Hematopoietic multipotent progenitor cell treated with erythropoietin and hydrocortisone succinate and interleukin-3 and kit ligand, for 6 days (in vitro differentiated cells): Measurements from ENCODE around the gene SPSB1.
A peak's percentile ranks its signal among the peaks of the same experiment; 100 is the strongest.

Experiments
- DNase-seq: peaks from one replicate; pipeline ENCODE4 v3.0.0-alpha.2; 2015

The SPSB1 gene

DNA sequence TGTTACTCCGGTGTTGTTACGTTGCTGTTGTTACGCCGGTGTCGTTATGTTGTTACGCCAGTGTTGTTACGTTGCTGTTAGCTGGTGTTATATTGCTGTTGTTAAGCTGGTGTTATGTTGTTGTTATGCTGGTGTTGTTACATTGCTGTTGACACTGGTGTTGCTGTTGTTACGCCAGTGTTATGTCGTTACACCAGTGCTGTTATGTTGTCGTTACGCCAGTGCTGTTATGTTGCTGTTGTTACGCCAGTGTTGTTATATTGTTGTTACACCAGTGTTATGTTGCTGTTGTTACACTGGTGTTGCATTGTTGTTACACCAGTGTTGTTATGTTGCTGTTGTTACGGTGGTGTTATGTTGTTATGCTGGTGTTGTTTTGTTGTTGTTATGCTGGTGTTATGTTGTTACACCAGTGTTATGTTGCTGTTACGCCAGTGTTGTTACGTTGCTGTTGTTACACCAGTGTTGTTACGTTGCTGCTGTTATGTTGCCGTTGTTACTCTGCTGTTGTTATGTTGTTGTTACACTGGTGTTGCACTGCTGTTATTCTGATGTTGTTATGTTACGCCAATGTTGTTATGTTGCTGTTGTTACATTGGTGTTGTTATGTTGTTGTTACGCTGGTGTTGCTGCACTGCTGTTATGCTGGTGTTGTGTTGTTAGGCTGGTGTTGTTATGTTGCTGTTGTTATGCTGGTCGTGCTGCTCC lies 32.5 kb upstream of the SPSB1 start:
- DNase-seq: no peak

DNA sequence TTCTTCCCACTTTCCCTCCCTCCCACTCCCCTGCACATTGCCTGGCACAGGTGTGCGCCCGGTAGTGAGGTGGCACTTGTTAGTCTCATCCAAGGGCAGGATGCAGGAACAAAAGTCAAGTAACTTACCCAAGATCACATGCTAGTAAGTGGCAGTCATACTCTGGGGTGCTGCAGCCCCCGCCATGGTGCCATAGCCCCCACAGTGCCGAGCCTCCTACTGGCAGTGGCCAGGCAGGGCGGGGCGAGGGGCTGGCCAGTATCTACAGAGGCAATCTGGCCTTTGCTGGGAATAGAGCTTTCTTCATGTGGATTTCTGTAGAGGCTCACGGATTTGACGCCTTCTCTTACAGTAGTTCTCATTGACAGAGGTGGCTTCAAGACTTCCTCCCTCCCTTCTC lies 31.2 kb upstream of the SPSB1 start:
- DNase-seq: no peak

DNA sequence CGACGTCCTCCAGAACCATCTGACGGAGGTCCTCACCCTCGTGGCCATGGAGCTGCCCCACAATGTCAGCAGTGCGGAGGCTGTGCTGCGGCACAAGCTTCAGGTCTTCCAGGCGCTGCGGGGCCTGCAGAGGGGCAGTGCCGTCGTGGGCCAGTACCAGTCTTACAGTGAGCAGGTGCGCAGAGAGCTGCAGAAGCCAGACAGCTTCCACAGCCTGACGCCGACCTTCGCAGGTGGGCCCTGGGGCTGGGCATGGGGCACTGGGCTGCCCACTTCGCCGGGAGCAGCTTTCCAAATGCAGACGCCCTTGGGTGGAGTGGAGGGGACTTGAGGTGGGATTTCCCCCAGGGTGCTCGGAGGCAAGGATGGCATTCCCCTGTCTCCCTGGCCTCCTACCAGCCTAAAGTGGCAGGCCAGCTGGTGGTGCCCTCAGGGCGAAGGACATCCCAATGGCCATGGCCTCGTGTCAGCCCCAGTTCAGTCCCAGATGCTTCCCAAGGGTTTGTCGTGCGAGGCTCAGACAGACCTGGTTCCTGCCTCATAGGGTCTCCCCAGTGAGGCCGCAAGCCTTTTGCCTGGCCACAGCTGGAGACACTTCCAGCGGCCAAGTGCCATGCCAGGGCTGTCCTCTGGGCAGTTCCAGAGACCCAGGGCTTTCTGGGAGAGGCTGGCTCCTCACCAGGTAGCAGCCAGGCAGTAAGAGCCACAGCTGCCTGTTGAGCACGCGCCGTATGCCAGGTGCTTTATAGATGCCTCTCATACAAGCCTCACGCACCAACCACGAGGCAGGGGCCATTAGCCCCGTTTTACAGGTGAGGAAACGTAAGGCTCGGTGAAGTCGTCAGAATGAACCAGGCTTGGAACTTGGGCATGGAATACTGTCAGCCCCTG lies 30.4 kb upstream of the SPSB1 start:
- DNase-seq: no peak

DNA sequence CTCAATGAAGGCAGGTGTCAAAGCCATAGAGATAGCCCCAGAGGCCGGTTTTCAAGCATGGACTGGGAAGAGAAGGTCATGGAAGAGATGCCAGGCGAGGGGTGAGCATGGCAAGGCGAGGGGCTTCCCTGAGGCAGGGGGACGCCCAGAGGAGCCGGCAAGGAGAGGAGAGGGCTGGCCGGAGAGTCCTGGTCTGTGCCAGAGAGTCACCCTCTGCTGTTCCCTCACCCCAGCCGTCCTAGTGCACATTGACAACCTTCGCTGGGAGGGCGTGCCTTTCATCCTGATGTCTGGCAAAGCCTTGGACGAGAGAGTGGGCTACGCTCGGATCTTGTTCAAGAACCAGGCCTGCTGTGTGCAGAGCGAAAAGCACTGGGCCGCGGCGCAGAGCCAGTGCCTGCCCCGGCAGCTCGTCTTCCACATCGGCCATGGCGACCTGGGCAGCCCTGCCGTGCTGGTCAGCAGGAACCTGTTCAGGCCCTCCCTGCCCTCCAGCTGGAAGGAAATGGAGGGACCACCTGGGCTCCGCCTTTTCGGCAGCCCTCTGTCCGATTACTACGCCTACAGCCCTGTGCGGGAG lies 29.3 kb upstream of the SPSB1 start:
- DNase-seq: no peak

GRCh38 chr1:9263984-9264872 lies 28.5 kb upstream of the SPSB1 start:
- DNase-seq: no peak

- DNase-seq: no peak
These were observed 27.7 kb upstream of the SPSB1 start for GRCh38 chr1:9265037-9265436.

DNA sequence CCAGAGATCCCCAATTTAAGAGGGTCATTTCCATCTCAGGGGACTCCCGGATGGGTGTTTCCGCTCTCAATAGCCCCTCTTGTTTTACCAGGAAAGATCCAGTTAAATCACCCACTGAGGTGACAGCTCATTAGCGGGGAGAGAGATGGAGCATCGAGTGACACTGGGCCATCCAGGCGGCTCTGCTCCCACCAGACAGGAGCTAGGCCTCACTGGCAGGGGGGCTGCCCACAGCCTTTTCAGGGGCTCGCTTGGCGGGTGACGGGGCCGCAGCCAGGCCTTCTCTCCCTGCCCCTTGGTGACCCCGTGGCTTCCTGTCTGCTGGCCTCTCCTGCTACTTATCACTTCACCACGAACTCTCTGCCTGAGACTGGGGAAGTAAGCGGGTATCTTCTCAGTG lies 26.7 kb upstream of the SPSB1 start:
- DNase-seq: peak; percentile 13

- no peak for DNase-seq
These were observed 25.4 kb upstream of the SPSB1 start for GRCh38 chr1:9267352-9267686.

DNA sequence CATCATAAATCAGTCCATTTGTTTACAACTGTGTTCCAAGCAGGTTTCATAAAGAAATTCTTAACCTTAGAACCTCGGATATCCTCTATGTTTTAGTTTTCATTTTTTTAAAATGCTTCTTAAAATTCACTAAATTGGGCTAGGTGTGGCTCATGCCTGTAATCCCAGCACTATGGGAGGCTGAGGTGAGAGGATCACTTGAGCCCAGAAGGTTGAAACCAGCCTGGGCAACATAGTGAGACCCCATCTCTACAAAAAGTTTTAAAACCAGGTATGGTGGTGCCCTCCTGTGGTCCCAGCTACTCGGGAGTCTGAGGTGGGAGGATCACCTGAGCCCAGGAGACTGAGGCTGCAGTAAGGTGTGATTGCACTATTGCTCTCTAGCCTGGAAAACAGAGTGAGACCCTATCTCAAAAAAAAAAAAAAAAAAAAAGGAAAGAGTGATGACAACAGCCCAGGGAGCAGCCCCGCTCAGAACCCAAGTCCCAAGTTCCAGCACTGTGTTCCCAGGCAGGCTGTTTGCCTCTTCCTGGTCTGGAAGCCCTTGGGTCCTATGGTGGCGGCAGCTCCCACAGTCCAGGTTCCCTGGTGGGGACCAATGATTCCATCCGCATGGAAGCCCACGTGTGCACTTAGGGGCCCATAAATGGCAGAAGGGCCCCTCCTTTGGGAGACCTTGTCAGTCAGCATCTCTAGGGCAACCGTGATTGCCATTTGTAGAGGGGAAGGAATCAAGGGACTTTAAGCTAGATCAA lies 24.7 kb upstream of the SPSB1 start:
- DNase-seq: no peak

GRCh38 chr1:9269078-9269501 lies 23.6 kb upstream of the SPSB1 start:
- no peak for DNase-seq

GRCh38 chr1:9269721-9270120 lies 23.0 kb upstream of the SPSB1 start:
- DNase-seq: no peak

DNA sequence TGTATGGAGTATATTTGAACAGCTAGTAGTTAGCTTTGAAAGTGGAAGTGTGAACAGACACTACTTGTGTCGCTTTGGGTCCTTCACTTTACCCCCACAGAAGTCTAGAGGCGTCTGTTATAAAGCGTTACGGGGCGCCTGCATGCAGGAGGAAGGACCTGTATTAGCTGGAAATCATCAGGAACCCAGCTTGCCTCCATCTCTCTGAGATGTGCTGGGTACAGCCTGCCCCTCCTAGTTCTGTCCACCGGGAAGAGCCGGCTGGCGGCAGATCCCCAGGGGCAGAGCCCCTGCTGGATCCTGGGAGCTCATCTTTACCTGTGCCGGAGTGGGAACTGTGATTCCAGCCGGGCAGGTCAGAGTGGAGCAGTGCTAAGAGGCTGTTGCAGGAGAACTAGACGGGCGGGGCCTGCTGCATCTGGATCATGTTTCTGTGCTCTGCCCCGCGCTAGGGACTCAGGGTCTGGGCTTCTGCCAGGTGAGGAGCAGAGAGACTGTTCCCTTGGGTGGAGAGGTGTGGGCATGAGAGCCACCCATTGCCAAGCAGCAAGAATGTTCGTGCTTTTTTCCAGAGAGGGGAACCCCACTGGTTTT lies 22.3 kb upstream of the SPSB1 start:
- DNase-seq: no peak

GRCh38 chr1:9271283-9271682 lies 21.4 kb upstream of the SPSB1 start:
- no peak for DNase-seq

- no peak for DNase-seq
These were observed 20.7 kb upstream of the SPSB1 start for GRCh38 chr1:9271861-9272595.

DNA sequence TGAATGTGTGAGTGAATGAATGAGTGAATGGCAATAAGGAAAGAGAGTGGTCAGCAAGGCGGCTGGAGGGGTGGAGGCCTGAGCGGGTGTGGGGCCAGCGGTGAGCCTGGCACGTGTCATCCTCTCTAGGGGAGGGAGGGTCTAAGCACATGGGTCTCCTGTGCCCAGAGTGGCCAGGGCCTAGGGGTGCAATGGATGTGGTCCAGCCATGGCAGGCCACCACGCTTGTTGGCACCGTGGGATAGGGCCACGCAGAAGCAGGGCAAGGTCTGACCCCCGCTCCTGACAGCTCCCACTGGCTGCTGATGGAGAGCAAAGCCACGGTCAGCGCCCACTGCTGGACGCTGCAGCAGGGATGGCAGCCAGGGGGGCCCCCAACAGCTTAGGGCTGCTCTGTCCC lies 19.5 kb upstream of the SPSB1 start:
- DNase-seq: no peak

DNA sequence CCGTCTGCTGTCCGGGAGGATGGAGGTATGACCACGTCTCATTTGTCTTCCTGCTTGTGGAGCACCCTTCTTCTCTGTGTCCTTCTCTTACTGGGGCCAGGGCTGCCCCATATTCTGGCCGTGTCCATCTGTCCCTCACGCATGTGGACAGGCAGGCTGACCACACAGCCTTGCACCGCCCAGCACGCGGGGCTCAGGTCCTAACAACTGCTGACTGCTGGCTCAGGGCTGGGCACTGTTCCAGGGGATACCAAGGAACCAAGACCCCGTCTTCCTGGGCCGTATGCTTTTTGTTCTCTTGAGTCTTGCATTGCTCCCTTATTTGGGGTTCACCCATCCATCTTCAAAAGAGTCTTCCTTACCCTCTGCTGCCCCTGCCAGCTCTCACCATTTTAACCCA lies 17.5 kb upstream of the SPSB1 start:
- no peak for DNase-seq

DNA sequence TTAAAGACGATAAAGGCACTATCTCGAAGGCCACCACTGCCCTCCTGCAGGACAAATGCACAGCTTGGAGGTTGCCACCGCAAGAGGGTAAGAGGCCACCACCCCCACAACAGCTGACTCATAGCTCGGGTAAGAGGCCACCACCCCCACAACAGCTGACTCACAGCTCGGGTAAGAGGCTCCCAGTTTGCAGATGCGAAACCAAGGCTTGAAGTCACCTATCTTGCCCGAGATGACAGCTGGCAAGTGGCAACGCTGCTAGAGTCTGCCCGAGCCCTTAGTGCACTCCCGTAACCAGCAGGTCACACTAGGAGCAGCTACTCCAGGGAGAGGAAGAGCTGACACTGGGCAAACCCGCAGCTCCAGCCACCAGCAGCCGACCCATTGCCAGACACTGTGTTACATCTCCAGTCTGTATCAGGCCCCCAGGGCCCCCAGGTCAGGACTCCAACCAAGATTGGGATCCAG lies 17.1 kb upstream of the SPSB1 start:
- peak; percentile 93 for DNase-seq

DNA sequence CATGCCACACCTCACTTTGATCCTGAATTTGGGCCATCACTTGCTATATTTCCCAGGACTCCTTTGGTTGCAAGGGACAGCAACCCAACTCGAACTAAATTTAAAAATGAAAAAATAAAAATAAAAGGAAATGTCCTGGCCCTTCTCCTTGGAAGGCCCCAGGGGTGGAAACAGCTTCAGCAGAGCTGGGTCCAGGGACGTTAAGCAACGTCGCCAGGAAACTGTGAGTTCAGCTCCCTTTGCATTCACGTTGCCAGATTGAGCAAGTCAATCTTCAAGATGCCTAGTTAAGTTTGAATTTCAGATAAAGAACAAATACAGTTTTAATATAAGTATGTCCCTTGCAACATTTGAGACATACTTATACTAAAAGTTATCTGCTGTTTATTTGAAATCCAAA lies 14.6 kb upstream of the SPSB1 start:
- DNase-seq: no peak

GRCh38 chr1:9278585-9279153 lies 14.0 kb upstream of the SPSB1 start:
- no peak for DNase-seq

DNA sequence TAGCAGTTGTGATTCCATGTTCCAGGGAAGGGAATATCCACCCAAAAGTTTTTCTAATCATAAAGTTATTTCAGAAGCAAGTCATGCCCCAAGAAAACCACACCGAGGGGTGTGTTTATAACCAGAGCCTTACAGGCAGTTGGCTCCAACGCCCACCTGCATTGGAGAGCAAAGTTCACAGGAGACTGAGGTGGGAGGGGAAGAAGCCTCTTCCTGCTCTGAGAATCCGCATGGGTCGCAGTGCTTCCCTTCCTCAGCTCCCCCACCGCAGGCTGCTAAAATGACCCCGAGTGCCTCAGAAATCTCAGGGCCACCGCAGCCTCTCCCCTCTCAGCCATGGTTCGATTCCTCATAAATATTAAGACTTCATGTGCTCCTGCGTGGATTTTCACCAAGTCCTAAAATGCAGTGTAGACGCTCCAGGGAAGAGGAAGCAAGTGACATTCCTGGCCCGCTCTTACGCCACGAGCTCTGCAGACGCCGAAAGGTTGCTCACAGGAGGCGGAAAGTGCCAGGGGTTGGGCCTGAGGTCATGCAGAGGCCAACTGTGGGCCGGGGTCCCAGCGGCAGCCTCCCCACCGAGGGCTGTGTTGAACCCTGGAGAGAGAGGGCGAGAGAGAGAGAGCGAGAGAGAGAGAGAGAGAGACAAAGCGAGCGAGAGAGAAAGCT lies 13.4 kb upstream of the SPSB1 start:
- DNase-seq: no peak
